HG02610 (cell line): Measurements from ENCODE around the gene PAWR.

Source experiments
- ATAC-seq: cut with Tn5 transposase; IDR thresholded peaks from one replicate; pipeline ENCODE4 v1.9.1; 2021; ENCODE audit warnings: mild to moderate bottlenecking, moderate library complexity; ENCODE audit not compliant: unreplicated experiment

Gene PAWR, protein sequence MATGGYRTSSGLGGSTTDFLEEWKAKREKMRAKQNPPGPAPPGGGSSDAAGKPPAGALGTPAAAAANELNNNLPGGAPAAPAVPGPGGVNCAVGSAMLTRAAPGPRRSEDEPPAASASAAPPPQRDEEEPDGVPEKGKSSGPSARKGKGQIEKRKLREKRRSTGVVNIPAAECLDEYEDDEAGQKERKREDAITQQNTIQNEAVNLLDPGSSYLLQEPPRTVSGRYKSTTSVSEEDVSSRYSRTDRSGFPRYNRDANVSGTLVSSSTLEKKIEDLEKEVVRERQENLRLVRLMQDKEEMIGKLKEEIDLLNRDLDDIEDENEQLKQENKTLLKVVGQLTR

DNA sequence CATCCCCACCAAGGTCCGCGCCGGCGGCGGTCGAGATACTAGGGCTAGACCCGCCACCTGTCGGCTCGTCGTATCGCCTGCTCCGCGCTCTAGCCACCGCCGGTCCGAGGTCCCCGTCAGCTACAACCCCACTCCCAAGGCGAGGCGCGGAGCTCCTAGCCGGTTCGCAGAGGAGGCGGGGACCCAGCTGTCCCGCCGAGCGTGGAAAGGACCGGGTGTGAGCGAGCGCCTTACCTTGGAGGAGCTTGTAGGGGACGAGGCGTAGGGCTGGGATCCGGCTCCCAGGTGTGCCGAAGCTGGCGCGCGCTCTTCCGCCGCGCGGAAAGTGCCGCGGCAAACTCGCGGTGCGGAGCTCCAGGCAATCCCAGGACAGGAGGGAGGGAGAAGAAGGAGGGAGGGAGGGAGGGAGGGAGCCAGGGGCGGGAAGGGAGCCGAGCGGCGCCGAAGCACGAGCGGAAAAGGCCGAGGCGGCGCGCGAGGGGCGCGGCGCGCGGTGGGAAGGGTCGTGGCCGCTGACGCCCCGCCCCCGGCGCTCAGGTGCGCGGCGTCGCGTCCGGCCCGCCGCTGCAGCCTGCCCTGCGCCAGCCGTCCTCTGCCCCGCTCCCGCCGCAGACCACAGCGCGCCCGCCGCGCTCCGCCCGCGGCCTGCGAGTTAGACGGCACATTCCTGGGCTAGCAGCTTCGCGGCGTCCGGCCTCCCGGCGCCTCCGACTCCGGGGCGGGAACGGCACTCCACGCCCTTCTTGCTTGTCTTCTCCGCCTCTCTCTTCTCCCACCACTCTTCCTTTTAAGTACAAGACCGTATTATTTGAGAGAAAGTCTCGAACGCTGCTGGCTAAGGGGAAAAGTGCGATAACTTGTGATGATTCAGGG lies at the start of gene PAWR:
Gene PAWR, minus strand, starts transcription at position 327 of the 873 bp plus-strand sequence. CDS start 720 bp downstream, outside the sequence.
- ATAC-seq = peak; percentile 43

DNA sequence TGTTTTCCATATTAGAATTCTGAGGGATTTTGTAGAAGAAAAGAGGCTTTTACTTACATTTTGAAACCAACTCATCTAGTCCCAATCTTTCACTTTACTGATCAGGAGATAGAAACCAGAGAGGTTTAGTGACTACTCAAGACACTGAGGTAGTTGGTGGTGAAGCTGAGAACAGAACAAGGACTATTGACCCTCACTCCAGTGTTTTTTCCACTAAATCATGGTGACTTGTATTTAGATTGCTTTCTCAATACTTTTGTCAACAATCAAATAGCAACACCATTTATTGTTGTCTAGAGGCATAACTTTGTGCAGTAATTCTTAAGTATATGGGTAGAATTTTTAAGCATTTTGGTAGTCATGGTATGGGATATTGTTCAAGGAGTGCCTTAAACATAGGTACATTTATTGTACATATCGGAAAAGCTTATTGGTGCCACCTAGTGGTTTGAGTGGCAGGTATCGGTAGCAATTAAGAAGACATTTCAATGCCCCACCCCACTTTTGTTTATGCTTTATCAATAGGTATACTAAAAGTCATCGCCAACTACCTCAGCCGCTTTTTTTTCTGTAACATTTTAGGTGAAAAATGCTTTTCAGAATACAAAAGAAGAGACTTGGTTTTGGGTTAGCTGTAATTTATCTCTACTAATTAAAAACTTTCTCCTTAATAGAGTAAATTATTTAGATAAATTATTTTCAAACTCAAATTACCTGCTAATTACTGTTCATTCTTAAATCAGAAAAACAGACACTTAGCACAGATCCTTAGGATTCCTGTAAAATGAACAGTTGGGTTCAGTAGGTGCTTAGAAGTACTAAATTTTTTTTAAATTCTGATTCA lies 47.3 kb upstream of the PAWR start:
- peak; percentile 77 for ATAC-seq

DNA sequence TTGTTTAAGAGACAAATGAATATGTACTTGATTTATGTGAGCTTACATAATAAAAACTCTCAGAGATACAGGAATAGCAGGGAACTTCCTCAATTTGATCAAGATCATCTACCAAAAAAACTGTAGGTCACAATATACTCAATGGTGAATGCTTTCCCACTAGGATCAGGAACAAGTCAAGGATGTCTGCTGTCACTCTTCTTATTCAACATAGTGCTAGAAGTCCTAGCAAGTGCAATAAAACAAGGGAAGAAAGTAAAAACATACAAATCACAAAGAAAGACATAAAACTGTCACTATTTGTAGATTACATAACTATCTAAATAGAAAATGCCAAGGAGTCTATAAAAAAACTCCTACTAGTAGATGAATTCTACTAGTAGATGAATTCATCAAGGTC lies 41.9 kb upstream of the PAWR start:
- no peak for ATAC-seq

DNA sequence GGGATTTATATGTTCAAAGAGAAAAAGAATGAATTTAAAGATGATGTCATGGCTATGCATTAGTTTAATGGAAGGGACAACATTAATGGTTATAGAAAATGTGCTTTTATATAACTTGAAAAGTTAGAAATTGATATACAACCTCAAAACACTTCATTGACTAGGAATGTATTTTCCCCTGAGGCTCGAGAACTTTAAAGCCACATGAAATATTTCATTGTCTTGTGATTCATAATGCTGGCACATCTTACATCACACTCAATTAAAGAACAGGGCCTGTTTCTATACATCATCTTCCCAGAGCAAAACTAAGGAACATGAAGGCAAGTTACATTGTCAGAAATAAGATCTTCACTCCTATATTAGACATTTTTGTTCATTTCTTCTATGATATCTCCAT lies 35.2 kb upstream of the PAWR start:
- no peak for ATAC-seq

DNA sequence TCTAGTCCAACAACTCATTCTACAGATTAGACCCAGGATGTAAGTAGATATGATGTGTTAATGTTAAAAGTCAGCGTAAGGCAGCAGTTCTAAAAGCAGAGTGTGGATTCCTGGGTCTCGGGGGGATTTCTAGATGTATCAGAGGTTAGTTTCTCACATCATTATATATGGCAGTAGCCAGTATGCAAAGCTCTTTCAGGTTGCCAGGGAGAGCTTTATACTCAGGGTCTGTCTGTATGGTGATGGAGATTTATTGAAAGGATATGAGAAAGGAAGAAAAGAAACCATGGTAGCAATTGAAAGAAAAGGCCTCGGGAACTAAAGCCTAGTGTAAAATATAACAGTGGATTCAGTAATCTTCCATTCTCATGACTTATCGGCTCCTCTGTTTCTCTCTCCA lies 26.2 kb upstream of the PAWR start:
- no peak for ATAC-seq

DNA sequence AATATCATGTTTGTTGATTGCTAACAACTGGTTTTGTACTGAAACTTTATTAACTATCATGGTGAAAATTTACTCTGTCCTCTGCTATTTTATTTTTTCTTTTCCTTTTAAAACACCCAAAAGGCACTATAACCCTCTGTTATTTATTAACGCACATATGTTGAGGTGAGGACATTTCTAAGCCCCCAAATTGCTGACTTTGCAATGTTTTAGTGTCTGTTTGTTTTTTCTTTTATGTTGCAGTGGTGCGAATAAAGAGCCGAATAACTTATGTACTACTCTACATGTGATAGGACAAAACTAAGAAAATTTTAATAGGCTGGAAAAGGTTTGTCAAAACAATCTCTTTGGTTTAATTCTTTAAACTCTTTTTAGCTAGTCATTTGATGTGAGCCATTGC lies 24.5 kb upstream of the PAWR start:
- ATAC-seq = no peak

DNA sequence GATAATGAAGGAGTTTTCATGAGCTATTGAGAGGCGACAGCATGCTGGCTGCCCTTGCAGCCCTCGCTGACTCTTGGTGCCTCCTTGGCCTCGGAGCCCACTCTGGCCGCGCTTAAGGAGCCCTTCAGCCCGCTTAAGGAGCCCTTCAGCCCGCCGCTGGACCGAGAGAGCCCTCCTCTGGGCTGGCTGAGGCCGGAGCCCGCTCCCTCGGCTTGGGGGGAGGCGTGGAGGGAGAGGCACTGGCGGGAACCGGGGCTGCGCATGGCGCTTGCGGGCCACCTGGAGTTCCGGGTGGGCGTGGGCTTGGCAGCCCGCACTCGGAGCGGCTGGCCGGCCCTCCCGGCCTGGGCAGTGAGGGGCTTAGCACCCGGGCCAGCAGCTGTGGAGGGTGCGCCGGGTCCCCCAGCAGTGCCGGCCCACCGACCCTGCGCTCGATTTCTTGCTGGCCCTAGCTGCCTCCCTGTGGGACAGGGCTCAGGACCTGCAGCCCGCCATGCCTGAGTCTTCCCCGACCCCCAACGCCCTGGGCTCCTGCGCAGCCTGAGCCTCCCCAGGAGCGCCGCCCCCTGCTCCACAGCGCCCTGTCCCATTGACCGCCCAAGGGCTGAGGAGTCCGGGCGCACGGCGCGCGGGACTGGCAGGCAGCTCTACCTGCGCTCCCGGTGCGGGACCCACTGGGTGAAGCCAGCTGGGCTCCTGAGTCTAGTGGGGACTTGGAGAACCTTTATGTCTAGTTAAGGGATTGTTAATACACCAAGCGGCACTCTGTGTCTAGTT lies 20.1 kb upstream of the PAWR start:
- ATAC-seq = no peak

DNA sequence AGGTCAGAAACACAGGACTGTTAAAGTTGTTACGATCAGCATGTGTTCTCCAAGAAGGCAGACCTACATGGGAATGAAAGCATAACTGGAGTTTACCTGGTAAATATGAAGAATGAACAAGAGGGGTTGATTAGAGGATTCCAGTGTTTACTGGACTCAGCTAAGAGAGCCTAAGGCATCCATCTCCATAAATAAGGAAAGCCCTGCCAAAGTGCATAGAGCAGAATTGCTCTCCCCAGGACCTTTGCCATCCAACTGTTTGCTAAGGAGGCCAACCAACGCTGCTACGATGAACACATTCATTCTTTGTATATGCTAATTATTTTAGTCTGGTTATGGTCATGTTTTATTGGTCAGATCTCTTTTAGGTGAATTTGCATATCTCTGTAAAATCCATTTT lies 17.1 kb upstream of the PAWR start:
- ATAC-seq = no peak

DNA sequence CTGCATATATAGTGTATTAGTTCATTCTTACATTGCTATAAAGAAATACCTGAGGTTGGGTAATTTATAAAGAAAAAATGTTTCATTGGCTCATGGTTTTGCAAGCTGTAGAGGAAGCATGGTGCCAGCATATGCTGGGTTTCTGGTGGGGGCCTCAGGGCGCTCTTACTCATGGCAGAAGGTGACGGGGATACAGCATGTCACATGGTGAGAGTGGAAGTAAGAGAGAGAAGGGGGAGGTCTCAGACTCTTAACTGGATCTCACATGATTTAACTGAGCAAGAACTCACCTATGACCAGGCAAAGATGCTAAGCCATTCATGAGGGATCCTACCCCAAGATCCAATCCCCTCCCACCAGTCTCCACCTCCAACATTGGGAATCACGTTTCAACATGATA lies 15.9 kb upstream of the PAWR start:
- ATAC-seq = no peak

DNA sequence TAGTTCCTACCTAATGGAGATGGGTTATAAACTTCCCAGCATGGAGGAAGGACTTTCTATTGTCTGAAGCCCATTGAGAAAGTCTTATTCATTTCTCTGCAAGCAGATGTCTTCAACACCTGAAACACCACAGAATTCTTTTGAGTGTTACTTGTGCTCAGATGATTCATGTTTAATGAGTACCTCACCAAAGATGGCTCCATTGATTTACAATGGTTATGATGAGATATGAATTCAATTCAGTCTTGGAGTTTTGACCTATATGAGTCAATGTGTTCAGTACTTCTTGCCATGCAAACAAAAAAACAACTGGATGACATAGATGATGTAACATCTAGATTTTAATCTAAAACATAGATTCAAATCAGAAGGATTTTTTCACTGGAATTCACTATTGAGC lies 15.4 kb upstream of the PAWR start:
- no peak for ATAC-seq

DNA sequence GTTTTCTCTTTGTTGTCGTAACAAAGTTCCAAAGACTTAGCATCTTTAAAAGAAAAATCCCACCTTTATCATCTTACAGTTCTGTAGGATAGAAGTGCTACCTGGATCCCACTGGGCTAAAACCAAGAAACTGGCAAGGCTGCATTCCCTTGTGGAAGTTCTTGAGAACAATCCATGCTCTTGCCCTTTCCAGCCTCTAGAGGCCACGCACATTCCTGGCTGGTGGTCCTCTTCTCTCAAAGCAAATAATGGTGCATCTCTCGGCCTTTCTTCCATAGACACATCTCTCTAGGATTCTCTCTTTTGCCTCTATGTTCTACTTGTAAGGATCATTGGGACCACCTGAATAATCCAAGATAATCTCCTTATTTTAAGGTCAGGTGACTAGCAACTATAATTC lies 8.2 kb upstream of the PAWR start:
- ATAC-seq = no peak

DNA sequence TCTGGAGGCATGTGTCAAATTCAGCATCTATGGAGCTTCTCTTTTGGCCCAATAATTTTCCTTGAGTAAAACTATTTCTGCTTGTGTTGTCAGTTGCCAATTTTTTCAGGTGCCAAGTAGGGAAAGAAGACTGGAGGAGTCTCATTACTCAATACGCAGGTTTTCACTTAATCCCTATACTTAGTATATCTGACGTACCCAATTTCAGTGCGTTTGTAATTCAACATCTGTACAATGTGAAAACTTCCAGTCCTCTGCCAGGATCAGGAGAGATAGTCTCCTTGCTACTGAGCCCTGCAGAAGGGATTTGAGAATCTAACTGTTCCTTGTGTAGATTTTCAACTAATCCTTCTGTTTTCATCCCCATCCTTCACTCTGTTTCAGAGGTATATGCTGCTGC lies 5.7 kb upstream of the PAWR start:
- ATAC-seq = no peak

DNA sequence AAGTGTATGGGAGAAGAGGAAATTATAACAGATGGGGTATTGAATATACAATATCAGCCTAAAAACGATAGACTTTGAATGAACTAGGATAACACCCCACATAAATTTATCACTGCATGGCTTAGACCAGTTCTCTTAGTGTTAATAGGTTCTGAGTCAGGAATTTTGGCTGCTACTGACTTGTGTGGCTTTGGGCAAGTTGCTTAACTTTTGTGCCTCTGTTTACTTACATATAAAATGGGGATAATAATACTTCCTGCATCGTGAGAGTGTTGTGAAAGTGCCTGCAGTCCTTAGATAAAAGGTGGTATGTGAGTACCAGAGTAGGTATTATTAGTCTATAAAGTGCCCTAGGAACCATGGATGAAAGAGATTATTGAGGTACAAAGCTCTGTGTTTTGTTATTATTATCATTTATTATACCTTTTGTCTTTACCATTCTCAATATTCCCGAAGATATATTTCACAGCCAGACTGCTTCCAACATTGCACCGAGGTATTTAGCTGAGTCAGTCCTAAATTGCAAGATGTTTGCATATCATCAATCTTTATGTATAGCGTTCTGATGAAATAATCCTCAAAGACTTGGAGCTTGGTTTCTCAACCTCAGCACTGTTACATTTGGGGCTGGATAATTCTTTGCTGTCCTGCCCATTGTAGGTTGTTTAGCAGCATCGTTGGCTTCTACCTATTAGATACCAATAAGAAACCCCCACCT lies 2.3 kb upstream of the PAWR start:
- ATAC-seq = no peak

DNA sequence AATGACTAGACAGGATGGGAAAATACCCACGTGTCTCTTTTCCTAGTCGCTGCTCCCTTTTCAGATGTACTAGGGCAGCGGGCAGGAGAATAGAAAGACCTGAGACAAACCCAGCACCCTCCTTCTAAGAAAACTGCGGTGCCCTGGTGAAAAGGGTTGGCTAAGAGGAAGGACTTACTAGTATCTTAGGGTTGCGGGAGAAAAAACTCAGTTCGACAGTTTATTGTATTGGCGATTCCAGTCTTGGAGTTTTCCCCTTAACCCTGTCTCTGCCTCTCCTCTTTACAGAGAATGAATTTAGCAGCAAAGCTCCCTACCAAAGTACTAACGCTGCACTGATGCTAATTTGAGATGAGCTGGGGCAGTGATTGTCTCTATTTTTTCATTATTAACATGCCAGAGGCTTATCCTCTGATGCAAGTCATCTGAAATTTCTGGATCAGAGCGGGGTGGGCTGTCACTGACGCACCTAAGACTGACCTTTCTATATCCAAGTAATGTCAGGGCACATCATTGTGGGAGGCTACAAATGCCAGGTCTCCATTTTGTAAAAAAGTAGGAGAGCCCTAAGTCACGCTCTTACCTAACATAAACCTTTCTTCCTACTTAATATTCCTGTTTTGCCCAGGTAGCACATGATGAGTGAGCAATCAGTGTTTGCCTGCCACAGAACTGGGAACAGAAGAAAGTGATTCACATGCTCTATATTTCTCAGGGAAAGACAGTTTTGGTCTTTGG lies 916 bp upstream of the PAWR start:
- no peak for ATAC-seq

DNA sequence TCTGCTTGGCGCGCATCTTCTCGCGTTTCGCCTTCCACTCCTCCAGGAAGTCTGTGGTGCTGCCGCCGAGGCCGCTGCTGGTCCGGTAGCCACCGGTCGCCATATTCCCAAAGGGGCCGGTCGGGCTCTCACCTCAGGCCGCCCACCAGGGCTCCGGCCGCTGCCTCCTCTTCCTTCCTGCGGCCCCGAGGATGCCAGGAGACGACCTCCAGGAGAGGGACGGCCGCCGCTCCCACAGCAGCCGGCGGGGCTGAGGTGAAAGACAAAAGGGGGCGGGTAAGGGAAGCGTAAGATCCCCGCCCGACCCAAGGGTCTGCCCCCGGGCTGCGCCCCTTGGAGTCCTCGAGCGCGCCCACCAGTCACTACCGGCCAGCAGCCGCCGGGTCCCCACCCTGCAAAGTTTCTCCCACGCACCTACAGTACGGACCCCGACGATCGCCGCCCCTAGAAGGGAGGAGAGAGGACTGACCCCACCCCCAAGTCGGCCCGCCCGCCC lies 574 bp downstream of the PAWR start:
- ATAC-seq = peak; percentile 22

DNA sequence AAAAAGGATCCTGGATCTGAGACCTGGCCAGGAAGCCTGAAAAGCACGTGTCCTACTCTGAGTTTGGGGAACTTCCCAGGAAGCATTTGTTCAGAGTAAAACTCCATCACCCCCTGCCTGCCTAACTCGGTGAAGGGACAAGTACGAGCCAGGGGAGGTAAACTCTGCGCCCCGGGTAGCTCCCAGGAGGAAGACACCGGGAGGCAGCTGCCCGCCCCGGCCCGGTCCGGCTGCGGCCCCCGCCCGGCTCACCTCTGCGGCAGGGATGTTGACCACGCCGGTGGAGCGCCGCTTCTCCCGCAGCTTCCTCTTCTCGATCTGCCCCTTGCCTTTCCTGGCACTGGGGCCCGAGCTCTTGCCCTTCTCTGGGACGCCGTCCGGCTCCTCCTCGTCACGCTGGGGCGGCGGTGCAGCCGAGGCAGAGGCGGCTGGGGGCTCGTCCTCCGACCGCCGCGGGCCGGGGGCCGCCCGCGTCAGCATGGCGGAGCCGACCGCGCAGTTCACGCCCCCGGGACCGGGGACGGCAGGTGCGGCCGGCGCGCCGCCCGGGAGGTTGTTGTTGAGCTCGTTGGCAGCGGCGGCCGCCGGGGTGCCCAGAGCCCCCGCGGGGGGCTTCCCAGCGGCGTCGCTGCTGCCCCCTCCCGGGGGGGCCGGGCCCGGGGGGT lies 1.2 kb downstream of the PAWR start:
- peak; percentile 24 for ATAC-seq

DNA sequence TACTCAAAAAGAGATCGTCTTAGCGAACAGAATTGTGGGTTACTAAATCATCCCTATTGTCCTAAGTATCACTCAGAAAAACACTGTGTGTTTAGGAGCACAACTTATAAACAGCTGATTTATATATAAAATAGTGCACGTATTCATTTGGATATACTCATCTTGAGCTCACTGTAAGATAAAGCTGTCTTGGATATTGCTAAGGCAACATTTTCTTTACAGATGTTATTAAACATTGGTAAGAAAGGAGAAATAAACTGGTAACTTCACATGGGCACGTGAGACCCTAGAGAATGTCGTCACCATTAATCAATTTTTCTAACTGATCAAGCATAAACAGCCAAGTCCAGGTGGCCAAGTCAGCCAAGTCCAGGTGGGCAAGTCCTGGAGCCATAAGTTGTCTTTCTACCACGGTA lies 1.7 kb downstream of the PAWR start:
- no peak for ATAC-seq

DNA sequence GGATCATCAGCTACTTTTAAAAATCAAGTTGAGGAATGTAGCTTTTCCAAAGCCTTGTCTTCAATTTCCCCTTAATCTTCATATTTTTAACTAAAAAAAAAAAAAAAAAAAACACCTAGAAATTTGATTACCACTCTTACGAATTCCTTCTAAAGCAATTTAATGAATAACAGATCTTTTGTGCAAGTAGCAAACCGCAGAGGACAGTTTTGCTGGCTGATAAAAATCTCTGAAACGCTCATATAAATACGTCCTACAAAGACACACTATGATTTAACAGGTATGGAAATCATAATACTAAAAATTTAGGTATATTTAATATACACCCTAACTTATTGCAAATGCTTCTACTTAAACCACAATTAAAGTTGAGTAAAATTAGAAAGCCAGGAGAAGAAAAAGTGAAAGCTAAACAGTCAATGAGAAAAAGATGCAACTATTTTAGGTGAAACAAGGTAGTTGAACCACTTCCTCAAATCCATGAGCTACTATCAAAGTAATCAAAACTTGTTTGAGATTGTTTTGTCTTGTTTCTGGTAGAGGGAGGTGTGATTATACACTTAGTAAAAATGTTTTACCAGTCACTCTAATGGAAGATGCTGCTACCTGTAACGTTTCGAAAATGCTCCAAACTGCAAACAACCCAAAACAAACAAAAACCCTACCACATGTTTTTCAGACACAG lies 2.2 kb downstream of the PAWR start:
- peak; percentile 22 for ATAC-seq
